ENCODE results near the gene RIIAD1.
"Not testable (repeated sequence)": the region's sequence is repeated elsewhere in the genome, so short reads cannot be mapped to it uniquely, and the experiment has no call there.

DNA sequence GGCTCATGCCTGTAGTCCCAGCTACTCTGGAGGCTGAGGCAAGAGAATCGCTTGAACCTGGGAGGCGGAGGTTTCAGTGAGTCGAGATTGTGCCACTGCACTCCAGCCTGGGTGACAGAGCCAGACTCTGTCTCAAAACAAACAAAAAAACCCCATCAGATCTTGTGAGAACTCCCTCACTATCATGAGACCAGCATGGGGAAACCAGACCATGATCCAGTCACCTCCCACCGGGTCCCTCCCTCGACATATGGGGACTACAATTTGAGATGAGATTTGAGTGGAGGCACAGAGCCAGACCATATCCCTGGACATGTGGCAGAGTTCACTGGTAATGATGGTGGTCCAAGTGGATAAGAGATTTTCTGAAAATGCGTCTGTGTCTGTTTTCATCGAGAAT is 38.4 kb upstream of the RIIAD1 start:
- not testable (repeated sequence) for TF ChIP-seq CTCF (conservative IDR thresholded peaks at IDR 0.05; ENCODE audit: low read depth, low read length); EZH2 (IDR thresholded peaks at IDR 0.05; ENCODE audit: low read length, unreplicated experiment)

Measured in PC-3 (cell line).